Suprapubic skin (tissue), 3 donors: ENCODE results near the gene TCF3.
"Not testable (repeated sequence)": the region's sequence is repeated elsewhere in the genome, so short reads cannot be mapped to it uniquely, and the experiment has no call there.

Source experiments
- EP300 ChIP-seq: sonication (generic); formaldehyde crosslinking; IDR thresholded peaks from one replicate; pipeline ENCODE4 v1.6.1; 2017; ENCODE audit warnings: antibody characterized with exemption
- POLR2A ChIP-seq, 2 donors: fragments of 450-650 bp; IDR thresholded peaks; one replicate each; pipeline ENCODE4 v1.6.1; 2017; ENCODE audit warnings: antibody characterized with exemption in 2 of 2, mild to moderate bottlenecking in 2 of 2, moderate library complexity in 2 of 2
- TF ChIP-seq, protein P1 (sequence below), 2 donors: fragments of 200-600 bp in 1 of 2; fragments of 450-650 bp in 1 of 2; sonication (generic) in 1 of 2; IDR thresholded peaks; one replicate each; pipeline ENCODE4 v1.5.1; 2016 to 2019; ENCODE audit warnings: antibody characterized with exemption in 2 of 2, mild to moderate bottlenecking in 1 of 2, moderate library complexity in 1 of 2

GRCh38 chr19:1685785-1686184 is 33.4 kb upstream of the TCF3 start:
- TF ChIP-seq, protein P1, sequence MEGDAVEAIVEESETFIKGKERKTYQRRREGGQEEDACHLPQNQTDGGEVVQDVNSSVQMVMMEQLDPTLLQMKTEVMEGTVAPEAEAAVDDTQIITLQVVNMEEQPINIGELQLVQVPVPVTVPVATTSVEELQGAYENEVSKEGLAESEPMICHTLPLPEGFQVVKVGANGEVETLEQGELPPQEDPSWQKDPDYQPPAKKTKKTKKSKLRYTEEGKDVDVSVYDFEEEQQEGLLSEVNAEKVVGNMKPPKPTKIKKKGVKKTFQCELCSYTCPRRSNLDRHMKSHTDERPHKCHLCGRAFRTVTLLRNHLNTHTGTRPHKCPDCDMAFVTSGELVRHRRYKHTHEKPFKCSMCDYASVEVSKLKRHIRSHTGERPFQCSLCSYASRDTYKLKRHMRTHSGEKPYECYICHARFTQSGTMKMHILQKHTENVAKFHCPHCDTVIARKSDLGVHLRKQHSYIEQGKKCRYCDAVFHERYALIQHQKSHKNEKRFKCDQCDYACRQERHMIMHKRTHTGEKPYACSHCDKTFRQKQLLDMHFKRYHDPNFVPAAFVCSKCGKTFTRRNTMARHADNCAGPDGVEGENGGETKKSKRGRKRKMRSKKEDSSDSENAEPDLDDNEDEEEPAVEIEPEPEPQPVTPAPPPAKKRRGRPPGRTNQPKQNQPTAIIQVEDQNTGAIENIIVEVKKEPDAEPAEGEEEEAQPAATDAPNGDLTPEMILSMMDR (IDR thresholded peaks at IDR 0.05): not testable (repeated sequence)
- TF ChIP-seq EP300; POLR2A (IDR thresholded peaks at IDR 0.05): not testable (repeated sequence)
